HG03558 (cell line): ENCODE data around the gene TBL1X.
"Not testable (repeated sequence)": the region's sequence is repeated elsewhere in the genome, so short reads cannot be mapped to it uniquely, and the experiment has no call there.

Experiments
- ATAC-seq: cut with Tn5 transposase; IDR thresholded peaks from one replicate; pipeline ENCODE4 v1.9.1; 2021; ENCODE audit warnings: moderate number of reproducible peaks; ENCODE audit not compliant: unreplicated experiment; ENCODE audit errors: extremely low read depth

TBL1X gene

DNA sequence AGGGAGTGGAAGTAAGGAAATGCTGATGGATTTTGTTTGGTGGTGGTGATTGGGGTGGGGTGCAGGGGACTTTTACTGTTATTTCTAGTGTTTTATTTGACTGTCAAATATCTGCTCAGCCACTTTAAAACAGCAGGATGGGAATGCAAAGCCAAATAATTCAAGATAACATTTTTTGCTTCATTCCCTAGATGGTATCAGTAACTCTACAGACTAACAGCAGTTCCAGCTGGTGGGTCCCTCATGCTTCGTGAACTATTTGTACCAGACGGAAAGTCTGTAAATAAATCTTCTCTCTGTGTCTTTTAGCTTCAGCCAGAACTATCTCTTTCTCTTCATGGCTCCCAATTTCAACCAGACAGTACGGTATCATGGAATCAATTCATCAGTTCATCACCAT, 273.3 kb downstream of the TBL1X start:
- ATAC-seq: no peak

DNA sequence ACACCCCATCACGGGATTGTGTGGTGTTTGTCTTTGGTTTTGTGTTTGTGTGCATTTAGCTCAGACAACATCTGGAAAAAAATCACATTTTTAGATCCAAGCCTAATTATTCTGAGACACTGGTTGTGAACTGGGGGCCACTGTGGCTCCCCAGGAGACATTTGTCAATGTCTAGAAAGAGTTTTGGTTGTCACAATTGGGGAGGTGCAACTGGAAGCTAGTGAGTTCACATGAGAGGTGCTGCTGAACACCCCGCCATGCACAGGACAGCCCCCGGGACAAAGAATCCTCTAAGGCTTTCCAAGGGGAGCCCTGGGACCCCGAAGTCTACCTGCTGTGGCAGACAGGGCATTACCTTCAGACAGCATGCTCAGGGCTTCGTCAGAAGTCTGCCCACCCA, 274.3 kb downstream of the TBL1X start:
- no peak for ATAC-seq

DNA sequence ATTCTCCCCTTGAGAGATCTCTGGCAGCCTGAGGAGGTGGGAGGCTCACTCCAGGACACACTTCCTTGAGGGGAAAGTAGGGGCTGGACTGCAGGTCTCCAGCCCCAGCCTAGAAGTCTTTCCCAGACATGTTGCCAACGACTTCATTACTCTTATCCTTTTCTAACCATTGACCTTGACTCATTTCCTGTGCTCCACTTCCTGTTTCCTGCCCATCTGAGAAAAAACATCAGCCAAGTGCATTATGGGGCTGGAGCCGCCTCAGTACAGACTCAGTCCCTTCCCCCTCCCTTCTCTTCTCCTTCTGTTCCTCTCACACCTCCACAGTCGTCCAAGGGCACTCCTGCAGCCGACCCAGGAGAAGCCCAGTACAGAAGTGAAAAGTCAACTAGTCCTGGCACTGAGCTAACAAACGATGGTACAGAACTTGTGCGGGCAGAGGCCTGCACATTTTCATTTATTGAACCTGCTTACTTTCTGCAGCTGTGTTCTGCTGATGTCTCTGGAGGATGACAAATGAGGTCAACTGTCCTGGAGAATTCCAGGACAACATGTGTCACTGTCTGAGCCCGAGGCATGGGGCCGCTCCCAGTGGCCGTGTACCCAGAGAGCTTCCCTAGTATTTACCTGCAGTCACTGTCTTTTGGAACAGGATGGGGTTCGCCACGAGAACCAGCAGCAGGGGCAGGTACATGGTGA, 280.7 kb downstream of the TBL1X start:
- ATAC-seq: no peak

DNA sequence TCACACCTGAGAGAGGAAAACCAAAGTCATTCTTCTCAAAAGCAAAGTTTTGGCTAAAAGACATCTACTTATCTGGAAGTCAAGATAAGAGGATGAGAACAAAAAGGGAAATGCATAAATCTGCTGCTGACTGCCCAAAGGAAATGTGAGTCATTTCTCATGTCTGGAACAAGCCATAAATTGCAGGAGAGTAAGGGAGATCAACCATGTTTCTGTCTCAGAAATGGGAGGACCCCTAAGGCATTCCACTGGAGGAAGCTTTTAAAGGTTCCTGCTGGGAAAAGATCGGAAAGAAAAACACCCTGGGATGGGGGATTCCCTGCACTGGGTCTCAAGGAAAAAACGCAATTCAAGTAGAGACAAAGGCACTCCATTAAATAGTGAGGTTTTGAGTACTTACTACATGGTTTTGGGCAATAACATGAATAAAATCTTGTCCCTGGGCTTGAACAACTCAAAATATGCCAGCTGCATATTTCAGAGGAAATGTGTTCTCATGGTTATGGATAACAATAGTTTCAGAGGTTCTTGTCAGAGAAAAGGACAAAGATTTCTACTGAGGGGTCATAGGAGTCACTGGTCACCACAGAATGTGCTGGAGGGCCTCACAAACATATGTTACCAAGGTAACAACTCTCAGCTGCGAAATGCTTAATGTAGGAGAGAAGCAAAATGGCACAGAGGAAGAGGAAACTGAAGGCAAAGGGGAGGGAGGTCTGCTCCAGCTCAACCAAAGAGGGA, 281.5 kb downstream of the TBL1X start:
- no peak for ATAC-seq

DNA sequence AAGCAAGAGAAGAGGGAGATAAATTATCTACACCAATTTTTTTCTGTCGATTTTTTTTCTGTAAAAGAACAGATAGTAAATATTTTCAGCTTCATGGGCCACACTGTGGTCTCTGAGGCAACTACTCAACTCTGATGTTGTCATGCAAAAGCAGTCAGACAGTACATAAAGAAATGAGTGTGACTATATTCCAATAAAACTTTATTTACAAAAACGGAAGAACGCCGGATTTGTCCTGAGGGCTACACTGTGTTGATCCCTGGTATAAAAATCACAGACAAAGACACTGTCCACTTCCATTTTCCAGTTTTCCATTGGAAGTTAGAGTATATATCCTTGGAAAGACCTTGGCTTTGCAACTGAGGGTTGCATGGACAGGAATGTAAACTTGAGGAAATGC, 282.8 kb downstream of the TBL1X start:
- no peak for ATAC-seq

DNA sequence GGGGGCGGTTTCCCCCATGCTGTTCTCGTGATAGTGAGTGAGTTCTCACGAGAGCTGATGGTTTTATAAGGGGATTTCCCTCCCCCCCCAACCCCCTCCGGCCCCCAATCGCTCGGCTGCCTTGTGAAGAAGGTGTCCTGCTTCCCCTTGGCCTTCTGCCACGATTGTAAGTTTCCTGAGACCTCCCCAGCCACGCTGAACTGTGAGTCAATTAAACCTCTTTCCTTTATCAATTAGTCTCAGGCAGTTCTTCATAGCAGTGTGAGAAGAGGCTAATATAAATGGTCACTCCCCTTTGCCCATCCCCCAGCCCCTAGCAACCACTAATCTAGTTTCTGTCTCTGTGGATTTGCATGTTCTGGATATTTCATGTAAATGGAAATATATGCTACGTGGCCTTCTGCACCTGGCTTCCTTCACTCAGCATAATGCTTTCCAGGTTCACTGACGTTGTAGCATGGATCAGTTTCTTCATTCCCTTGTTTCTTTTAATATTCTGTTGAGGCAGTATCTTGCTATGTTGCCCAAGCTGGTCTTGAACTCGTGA, 284.4 kb downstream of the TBL1X start:
- no peak for ATAC-seq

DNA sequence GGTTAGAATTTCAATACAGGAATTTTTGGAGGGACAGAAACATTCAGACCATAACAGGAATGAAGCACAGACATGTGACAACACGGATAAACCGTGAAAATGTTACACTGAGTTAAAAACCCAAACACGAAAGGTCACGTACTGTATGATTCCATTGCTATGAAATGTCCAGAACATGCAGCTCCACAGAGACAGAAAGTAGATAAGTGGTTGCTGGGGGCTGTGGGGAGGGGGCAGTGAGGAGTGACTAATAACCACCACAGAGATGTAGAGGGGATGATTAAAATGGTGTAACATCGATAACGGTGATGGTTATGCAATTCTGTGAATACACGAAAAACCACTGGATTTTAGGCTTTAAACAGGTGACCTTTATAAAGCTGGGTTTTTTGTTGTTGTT, 292.5 kb downstream of the TBL1X start:
- no peak for ATAC-seq

DNA sequence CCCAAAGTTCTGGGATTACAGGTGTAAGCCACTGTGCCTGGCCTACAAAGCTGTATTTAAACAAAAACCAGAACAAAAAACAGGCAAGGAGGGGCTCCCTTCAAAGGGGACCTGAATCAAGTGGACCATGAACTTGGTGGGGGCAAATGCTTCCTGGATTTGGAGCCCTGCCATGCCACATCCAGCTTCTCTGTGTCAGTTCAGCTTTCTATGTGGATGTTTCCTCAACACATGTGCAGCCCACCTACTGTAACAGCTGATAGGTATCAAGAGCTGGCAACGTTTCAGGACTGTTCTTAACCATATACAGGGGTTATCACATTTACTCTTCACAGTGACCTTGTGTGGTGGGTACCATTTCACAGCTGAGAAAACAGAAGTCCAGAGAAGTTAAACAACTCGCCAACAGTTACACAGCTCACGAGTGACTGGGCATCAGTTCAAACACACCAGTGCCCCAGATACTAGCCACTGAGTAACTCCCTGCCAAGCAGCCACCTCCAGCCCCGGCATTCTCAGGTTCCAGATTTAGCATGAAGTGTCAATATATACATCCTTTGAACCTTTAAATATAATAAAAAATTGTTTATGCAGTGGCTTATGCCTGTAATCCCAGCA, 293.3 kb downstream of the TBL1X start:
- ATAC-seq: no peak

DNA sequence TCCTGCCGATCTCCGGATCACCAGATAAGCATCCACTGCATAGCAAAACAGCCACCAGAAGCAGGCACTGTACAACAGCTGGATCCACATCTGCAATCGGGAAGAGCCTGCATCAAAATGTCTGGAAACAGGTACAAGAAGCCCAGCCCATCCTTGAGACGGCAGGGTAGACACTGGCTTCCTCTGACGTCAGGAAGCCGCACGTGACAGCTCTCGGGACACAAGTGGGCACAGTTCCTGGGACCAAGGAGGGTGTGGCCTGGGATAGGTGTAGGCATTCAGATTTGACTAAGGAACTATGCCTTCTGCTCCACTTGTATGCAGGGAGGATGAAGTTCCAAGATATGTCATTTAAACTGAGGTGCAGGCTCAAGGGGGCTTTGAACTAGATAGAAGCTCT, 294.5 kb downstream of the TBL1X start:
- no peak for ATAC-seq

DNA sequence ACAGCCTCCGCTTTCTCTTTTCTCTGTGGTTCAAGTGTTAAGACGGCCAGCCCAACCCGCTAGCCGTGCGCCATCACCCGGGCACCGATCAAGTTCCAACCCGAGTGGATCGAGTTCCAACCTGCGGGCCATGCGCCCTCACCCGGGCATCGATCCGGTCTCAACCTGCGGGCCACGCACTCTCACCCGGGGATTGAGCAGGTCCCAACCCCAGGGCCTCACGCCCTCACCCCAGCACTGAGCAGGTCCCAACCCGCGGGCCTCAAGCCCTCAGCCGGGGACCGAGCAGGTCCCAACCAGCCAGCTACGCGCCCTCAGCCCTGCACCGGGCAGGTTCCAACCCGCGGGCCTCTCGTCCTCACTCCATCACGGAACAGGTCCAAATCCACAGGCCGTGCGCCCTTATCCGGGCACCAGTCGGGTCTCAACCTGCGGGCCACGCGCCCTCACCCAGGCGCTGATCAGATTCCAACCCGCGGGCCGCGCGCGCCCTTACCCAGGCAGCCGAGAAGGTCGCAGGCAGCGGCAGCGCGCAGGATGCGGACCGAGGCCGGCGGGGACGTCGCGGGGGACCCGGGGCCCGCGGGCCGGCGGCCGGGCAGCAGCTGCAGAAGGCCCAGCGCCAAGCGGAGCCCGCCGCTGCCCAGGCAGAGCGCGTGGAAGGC, 300.3 kb downstream of the TBL1X start:
- ATAC-seq: no peak

DNA sequence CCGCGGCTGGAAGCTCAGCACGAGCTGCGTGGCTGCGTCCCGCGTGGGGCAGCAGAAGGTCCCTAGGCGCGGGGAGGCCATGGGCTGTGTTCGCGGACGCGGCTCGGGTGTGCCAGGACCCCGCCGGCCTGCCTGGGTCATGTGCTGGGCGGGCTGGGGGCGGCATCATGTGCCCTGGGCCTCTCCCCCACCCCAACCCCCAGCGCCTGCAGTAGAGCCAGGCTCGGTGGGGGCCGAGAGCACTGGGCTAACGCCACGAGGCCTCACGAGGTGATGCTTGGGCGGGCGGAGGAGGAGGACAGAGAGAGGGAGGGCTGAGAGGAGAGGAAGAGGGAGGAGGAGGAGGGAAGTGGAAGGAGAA, 300.9 kb downstream of the TBL1X start, which contains the start of gene GPR143:
TSS of gene GPR143 (minus strand) at position 111 of the 361 bp plus-strand sequence. CDS start at position 81, 30 bp downstream.
- no peak for ATAC-seq

DNA sequence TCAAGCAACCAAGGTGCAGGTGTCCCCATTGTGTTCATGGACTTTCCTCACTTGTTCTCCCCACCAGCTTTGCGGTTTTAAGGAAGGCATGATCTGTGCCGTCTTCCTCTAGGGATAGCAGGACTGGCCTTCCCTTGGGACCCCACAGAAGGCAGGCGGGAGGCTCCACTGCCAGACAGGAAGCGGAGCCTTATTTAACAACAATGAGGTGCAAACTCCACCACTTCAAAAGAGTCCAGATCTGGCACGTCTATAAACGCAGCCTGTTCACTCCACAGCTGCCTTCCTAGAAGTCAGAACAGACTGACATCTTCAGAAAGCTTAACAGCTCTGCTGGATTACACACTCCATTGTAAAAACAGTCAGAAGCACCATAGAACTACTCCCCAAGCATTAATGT, 302.5 kb downstream of the TBL1X start:
- no peak for ATAC-seq

DNA sequence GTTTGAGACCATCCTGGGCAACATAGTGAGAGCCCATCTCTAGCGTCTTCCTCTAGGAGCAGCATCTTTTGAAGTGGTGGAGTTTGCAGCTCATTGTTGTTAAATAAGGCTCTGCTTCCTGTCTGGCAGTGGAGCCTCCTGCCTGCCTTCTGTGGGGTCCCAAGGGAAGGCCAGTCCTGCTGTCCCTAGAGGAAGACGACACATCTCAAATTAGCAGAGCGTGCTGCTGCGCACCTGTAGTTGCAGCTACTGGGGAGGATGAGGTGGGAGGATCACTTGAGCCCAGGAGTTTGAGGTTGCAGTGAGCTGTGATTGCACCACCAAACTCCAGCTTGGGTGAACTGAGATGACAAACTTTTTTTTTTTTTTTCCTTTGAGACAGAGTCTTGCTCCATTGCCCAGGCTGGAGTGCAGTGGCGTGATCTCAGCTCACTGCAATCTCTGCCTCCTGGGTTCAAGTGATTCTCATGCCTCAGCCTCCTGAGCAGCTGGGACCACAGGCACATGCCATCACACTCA, 303.5 kb downstream of the TBL1X start:
- ATAC-seq: not testable (repeated sequence)

DNA sequence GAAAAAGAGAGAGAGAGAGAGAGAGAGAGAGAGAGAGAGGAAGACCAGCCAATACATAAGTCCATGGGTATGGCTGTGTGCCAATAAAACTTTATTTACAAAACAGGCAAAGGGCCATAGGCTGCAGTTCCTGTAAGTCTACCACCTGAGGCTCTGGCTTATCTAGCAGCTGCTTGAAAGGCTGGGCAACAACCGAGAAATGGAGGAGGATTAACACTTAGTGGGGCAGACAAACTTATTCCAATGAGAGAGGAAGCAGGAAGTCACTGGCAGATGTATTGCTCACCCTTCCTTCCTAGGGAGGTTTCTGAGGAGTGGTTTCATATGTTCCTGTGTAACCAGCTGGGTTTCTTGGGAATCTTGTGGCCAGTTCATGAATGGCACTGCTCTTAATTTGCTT, 305.5 kb downstream of the TBL1X start:
- ATAC-seq: no peak

DNA sequence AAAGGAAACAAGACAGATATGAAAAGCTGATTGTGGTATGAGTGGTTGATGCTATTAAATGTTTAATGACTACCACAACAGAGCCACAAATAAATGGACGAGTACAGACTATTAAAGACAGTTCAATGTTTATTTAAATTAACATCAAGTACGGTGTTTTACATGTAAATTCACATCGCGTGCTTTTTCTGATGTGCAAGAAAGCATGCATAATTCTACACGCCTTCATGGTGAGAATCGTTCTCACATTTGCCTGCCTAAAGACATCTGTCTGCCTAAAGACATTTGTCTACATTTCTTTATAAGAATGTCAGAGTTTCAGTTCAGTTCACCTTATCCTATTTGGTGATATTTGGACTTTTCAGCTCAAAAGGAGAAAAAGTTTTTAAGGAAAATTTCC, 308.1 kb downstream of the TBL1X start:
- no peak for ATAC-seq

DNA sequence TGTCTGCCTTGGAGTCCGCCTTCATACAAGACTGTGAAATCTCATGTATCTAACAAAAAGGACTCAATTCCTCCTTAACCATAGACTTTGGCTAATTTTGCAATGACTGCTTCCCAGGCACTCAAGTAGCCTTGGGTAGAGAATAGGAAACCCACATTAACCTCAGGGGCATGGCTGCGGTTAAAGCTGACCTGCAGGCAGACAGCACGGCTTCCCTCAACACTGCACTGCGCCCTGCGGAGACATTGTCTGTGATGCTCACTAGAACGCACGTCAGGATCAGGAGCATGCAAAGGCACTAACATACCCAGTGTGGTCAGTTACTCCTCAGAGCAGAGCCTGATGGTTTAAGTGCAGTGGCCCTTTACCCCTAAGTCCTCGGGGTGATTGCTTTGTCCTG, 311.1 kb downstream of the TBL1X start:
- ATAC-seq: no peak

DNA sequence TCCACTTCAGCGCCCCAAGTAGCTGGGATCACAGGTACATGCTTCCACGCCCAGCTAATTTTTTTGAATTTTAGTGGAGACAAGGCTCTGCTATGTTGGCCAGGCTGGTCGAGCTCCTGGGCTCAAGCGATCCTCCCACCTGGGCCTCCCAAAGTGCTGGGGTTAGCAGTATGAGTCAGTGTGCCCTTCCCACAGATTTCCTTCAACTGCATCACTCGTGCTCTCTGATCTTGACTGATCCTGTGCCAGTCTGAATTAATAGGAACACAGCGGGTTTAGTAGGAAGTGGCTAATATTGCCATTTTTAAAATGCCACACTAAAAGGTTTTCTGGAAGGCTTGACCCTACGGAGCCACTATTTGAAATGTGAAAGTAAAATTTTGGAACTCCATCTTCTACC, 317.1 kb downstream of the TBL1X start:
- no peak for ATAC-seq

DNA sequence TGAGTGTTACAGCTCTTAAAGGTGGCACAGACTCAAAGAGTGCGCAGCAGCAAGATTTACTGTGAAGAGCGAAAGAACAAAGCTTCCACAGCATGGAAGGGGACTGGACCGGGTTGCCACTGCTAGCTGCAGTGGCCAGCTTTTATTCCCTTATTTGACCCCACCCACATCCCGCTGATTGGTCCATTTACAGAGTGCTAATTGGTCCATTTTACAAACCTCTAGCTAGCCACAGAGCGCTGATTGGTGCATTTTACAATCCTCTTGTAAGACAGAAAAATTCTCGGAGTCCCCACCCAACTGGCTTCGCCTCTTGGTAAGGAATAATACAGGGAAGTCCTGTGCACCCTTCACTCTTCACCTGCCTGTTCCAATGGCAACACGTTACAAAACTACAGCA, 319.5 kb downstream of the TBL1X start:
- no peak for ATAC-seq

DNA sequence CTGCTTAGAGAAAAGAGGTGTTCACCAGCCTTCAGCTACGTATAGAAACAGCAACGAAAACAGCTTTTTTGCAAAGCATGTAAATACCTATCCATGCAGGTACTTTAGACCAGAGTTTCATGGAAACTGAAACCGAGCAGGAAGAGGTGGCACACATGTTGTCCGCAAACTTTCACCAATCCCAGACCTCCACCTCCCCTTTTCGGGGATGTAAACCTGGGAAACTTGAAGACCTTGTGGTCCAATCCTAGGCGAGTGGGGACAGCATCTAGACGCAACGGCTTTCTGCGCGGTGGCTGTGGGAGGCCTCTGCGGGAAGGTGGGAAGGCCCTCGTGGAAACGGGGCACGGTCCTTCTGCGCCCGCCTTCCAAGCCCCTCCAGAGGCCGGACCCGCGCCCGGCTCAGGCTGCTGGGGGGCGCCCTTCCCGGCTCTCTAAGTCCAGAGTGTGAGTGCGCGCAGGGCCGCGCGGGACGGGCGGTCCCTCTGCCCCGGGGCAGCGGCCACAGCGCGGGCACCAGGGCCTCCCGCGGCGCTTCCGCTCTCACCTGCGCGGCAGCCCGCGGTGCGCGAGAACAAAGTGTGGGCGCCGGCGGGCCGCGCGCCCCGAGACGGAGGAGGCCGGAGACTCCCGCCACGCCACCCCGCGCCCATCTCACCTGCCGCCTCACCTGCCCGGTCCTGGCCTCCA, 320.5 kb downstream of the TBL1X start:
- no peak for ATAC-seq
